Stimulated activated naive CD4-positive, alpha-beta T cell (primary cell): ENCODE measurements around the gene UBXN11.
A peak's percentile ranks its signal among the peaks of the same experiment; 100 is the strongest.
"Not testable (repeated sequence)": the region's sequence is repeated elsewhere in the genome, so short reads cannot be mapped to it uniquely, and the experiment has no call there.

Experiments used
- DNase-seq, 6 experiments: peaks; one replicate each; lab custom pipeline; 2025; lab: John Stamatoyannopoulos, UW

UBXN11 gene

GRCh38 chr1:26336477-26337205 lies 30.2 kb upstream of the UBXN11 start:
- peak; percentile 50 to 86 (median 78) for DNase-seq

GRCh38 chr1:26335774-26336476 lies 29.5 kb upstream of the UBXN11 start:
- DNase-seq, result peak in 1 of 6 experiments; percentile 66

GRCh38 chr1:26333312-26333711 lies 26.9 kb upstream of the UBXN11 start:
- not testable (repeated sequence) for DNase-seq

- DNase-seq, result no peak
Observed at GRCh38 chr1:26330276-26330675, 23.8 kb upstream of the UBXN11 start.

GRCh38 chr1:26329380-26329779 lies 22.9 kb upstream of the UBXN11 start:
- not testable (repeated sequence) for DNase-seq

- no peak for DNase-seq
Observed at GRCh38 chr1:26328597-26328996, 22.2 kb upstream of the UBXN11 start.

GRCh38 chr1:26327956-26328362 lies 21.5 kb upstream of the UBXN11 start:
- DNase-seq, result no peak

GRCh38 chr1:26324550-26324949 lies 18.1 kb upstream of the UBXN11 start:
- DNase-seq, result no peak

- DNase-seq, result no peak
Observed at GRCh38 chr1:26323382-26323781, 16.9 kb upstream of the UBXN11 start.

- DNase-seq, result no peak
Observed at GRCh38 chr1:26322042-26322331, 15.6 kb upstream of the UBXN11 start.

- peak; percentile 81 to 95 (median 92) for DNase-seq
Observed at GRCh38 chr1:26321315-26322041, 15.0 kb upstream of the UBXN11 start.

GRCh38 chr1:26320896-26321295 lies 14.5 kb upstream of the UBXN11 start:
- no peak for DNase-seq

GRCh38 chr1:26318338-26319064 lies 12.1 kb upstream of the UBXN11 start:
- DNase-seq, result no peak

- DNase-seq, result peak; percentile 61 to 82 (median 74)
Observed at GRCh38 chr1:26317612-26318337, 11.3 kb upstream of the UBXN11 start, which contains the start of gene CD52. Gene CD52 (plus strand): TSS chr1:26317958. CDS start chr1:26318018, 60 bp downstream.

GRCh38 chr1:26317146-26317545 lies 10.7 kb upstream of the UBXN11 start:
- no peak for DNase-seq

- DNase-seq, result no peak
Observed at GRCh38 chr1:26315874-26316850, 9.7 kb upstream of the UBXN11 start.

- no peak for DNase-seq
Observed at GRCh38 chr1:26314501-26314900, 8.1 kb upstream of the UBXN11 start.

- peak in 2 of 6 experiments; percentile 28 to 46 for DNase-seq
Observed at GRCh38 chr1:26307966-26308899, 1.8 kb upstream of the UBXN11 start.

GRCh38 chr1:26307363-26307781 lies 936 bp upstream of the UBXN11 start:
- peak in 5 of 6 experiments; percentile 39 to 87 (median 57) for DNase-seq
